ENCODE measurements around the gene ATRAID.

DNA sequence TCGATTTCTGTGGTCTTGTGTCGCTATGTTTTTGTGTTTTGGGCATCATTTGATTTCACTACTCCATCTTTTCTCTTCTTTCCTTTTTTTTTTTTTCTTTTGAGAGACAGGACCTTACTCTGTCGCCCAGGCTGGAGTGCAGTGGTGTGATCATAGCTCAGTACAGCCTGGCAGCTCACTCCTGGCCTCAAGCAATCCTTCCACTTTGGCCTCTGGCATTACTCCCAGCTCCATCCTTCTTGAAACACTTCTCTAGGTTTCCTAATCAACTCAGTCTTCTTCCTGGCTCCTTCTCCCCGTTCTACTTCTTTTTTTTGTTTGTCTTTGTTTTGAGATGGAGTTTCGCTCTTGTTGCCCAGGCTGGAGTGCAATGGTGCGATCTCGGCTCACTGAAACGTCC, 36.5 kb upstream of the ATRAID start:
- TF ChIP-seq, protein P1, sequence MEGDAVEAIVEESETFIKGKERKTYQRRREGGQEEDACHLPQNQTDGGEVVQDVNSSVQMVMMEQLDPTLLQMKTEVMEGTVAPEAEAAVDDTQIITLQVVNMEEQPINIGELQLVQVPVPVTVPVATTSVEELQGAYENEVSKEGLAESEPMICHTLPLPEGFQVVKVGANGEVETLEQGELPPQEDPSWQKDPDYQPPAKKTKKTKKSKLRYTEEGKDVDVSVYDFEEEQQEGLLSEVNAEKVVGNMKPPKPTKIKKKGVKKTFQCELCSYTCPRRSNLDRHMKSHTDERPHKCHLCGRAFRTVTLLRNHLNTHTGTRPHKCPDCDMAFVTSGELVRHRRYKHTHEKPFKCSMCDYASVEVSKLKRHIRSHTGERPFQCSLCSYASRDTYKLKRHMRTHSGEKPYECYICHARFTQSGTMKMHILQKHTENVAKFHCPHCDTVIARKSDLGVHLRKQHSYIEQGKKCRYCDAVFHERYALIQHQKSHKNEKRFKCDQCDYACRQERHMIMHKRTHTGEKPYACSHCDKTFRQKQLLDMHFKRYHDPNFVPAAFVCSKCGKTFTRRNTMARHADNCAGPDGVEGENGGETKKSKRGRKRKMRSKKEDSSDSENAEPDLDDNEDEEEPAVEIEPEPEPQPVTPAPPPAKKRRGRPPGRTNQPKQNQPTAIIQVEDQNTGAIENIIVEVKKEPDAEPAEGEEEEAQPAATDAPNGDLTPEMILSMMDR (conservative IDR thresholded peaks at IDR 0.05) = no peak
- no peak for TF ChIP-seq EZH2 (IDR thresholded peaks at IDR 0.05; ENCODE audit: low read depth)

All from PC-9 (cell line).